Skin epidermis (tissue), 12 donors: ENCODE data around the gene RTKN2.

Experiments
- H3K27ac ChIP-seq, 21 experiments: fragments of 200-600 bp; sonication (generic) in 11 of 21; one replicate each; pipeline ENCODE4 v1.5.0; 2020; ENCODE audit warnings: mild to moderate bottlenecking in 3 of 21, inconsistent platforms in 2 of 21, moderate library complexity in 2 of 21
- H3K4me3 ChIP-seq, 7 experiments: fragments of 200-600 bp; sonication (generic) in 2 of 7; one replicate each; pipeline ENCODE4 v1.5.0; 2020; ENCODE audit warnings: inconsistent platforms in 2 of 7, mild to moderate bottlenecking in 2 of 7, moderate library complexity in 1 of 7

Gene RTKN2

DNA sequence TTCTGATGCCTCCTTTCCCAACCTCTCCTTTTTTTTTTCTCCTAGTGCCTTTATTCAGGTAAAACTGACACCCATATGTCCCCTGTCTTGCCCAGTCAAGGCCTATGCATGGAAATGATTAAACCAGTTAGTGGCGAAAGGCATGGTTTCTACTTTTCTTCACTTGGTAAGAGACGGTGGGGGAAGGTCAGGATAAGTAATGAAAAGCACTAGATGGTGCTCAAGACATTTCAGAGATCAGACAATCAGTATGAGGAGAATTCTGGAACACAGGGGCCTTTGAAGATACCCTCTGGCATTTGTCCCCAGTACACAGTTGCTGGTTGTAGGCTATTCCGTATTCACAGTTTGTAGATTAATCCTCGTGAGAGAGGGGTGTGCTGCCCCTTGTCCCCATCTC is 121.2 kb downstream of the RTKN2 start:
- Histone ChIP-seq H3K4me3 (no peak overlapping the region), H3K27ac (no peak overlapping the region)

DNA sequence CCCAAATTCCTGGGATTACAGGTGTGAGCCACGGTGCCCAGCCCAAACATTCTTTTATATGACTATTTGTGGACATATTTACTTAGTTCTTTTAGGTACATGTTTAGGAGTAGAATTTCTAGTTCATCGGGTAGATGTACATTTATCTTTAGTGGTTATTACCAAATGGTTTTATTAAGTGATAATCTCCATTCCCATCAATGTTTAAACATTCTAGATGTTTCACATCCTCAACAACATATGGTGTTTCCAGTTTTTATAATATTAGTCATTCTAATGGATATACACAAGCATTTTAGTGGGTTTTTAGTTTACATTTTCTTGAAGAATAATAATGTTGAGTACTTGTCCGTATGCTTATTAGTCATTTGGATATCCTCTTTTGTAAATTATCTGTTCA is 131.7 kb downstream of the RTKN2 start:
- Histone ChIP-seq H3K27ac (no peak overlapping the region), H3K4me3 (no peak overlapping the region)

DNA sequence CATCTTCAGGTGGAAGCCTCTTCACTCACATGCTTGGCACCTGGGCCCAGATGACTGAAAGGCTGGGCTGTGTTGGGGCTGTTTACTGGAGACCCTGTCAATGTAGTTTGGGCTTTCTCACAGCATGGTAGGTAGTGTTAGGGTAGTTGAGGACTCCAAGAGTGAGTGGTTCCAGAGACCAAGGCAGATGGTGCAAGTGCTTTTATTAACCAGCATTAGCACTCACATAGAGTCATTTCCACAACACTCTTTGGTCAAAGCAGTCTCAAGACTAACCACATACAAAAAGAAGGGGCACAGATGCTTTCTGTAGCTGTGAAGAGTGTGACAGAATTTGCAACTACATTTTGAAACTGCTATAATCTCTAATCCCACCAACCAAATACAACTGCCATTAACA is 135.0 kb downstream of the RTKN2 start:
- no peak overlapping the region for H3K4me3 ChIP-seq
- H3K27ac ChIP-seq: no peak overlapping the region
